BJ (cell line): ENCODE measurements around the gene MCCC1. TPM values are rescaled to one million over a fixed set of nuclear protein-coding genes. Genes with fewer than 3 reads are reported as not detected.
A peak's percentile ranks its signal among the peaks of the same experiment; 100 is the strongest.

ENCODE experiments used
- CTCF ChIA-PET: fragments of 350-600 bp; formaldehyde crosslinking; extraction: SDS; loops from one replicate; lab custom pipeline; 2021; ENCODE audit warnings: antibody characterized with exemption, inconsistent platforms; lab: Yijun Ruan, JAX
- POLR2A ChIA-PET: fragments of 300-600 bp; sonication (Branson Sonifier 250); formaldehyde crosslinking; extraction: SDS; loops from one replicate; lab custom pipeline; 2021; ENCODE audit warnings: antibody characterized with exemption; lab: Charles Lee
- DNase-seq: peaks from one replicate; pipeline ENCODE4 v3.0.0-alpha.2; 2011; ENCODE audit warnings: low read depth
- H3K27me3 ChIP-seq: 2 replicates; pipeline ENCODE4 v1.6.0; 2011; ENCODE audit warnings: low read length; ENCODE audit not compliant: control insufficient read depth, insufficient read depth
- H3K36me3 ChIP-seq: 2 replicates; pipeline ENCODE4 v1.5.1; 2011; ENCODE audit warnings: low read length; ENCODE audit not compliant: control insufficient read depth, insufficient read depth
- H3K4me3 ChIP-seq: 2 replicates; pipeline ENCODE4 v1.5.1; 2011; ENCODE audit warnings: low read depth, mild to moderate bottlenecking, control low read depth, low read length
- polyA minus RNA-seq: library from RNA; depleted of rRNA, polyadenylated mRNA; stranded (reverse); fragments of >200 nt; gene quantifications from 2 replicates; pipeline ENCODE4 v1.2.3, GENCODE V29; 2011; rRNA and poly(A)+ RNA removed
- polyA plus RNA-seq: library from polyadenylated mRNA; depleted of rRNA; stranded (reverse); fragments of >200 nt; gene quantifications from 2 replicates; pipeline ENCODE4 v1.2.3, GENCODE V29; 2011; rRNA removed
- TF ChIP-seq, protein P1 (sequence below): IDR thresholded peaks from 2 replicates; pipeline ENCODE4 v1.5.1; 2011; ENCODE audit warnings: low read depth, mild to moderate bottlenecking, control low read depth, inconsistent platforms, low read length, moderate library complexity; ENCODE audit not compliant: insufficient read depth

MCCC1 gene
- 12.5 and 16.7 TPM in 2 replicates for polyA plus RNA-seq
- 12.7 and 12.8 TPM in 2 replicates for polyA minus RNA-seq

DNA sequence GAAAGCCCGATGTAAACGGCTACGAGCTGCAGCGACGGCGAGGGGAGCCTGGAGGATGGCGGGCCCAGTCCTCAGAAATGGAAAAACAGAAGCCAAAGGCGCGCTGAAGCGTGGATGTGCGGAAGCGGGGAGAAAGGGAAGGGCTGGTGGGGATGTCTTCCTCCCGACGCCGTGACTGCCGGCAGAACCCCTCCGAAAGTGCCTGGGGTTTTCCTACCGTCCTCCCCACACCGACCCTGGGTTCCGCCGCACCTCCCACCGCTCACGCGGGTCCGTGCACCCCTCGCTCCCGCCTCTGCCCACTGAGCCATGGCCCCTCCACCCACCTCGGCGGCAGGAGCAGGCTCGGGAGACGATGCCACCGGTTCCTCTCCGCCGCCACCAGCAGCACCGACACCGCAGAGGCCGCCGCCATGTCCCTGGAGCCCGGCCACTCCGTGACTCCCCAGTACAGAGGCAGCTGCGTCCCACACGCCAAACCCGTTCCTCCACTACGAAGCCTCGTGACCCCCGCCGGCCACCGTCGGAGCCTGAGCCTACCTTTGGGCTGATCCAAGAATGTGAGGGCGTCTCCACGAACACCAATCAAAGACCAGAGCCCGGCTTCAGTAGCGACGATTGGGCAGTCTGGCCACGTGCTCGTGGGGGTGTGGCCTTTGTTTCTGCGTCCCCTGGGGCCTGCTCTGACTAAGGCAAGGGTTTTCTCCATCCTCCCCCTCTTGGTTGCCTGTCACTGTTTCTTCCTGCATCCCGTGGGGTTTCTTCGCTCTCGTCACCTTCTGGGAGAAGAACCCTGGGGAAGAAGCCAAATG, at the start of gene MCCC1:
TSS of gene MCCC1 (minus strand) at position 471 of the 812 bp plus-strand sequence. CDS start at position 415, 56 bp downstream.
- DNase-seq: peak; percentile 94
- TF ChIP-seq, protein P1, sequence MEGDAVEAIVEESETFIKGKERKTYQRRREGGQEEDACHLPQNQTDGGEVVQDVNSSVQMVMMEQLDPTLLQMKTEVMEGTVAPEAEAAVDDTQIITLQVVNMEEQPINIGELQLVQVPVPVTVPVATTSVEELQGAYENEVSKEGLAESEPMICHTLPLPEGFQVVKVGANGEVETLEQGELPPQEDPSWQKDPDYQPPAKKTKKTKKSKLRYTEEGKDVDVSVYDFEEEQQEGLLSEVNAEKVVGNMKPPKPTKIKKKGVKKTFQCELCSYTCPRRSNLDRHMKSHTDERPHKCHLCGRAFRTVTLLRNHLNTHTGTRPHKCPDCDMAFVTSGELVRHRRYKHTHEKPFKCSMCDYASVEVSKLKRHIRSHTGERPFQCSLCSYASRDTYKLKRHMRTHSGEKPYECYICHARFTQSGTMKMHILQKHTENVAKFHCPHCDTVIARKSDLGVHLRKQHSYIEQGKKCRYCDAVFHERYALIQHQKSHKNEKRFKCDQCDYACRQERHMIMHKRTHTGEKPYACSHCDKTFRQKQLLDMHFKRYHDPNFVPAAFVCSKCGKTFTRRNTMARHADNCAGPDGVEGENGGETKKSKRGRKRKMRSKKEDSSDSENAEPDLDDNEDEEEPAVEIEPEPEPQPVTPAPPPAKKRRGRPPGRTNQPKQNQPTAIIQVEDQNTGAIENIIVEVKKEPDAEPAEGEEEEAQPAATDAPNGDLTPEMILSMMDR: no peak
- ChIA-PET CTCF (interaction anchor here (0.8 to 1.6 kb wide), 4 partner anchors 9 to 190 kb away, joined by 3 to 5 read pairs (median 3); no protein-coding TSS in a partner anchor), POLR2A (no interaction called here)
- Histone ChIP-seq H3K4me3 (peak within 1 kb of the TSS; percentile 72), H3K36me3 (no peaks in the 10 kb centered on the region), H3K27me3 (no peaks in the 10 kb centered on the region)

DNA sequence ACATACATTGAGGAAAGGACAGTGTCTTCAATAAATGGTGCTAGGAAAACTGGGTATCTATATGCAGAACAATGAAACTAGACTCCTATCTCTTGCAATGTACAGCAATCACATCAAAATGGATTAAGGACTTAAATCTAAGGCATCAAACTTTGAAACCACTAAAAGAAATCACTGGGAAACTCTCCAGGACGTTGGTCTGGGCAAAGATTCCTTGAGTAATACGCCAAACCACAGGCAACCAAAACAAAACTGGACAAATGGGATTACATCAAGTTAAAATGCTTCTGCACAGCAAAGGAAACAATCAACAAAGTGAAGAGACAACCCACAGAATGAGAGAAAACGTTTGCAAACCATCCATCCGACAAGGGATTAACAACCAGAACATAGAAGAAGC, 48.8 kb upstream of the MCCC1 start:
- Histone ChIP-seq H3K36me3 (no peaks in the 10 kb centered on the region), H3K4me3 (no peak overlapping the region), H3K27me3 (peaks cover 3% of the 10 kb centered on the region; the same call in 1 of the 2 replicates)
- CTCF ChIA-PET: interaction anchor here (1.0 kb wide), 1 partner anchor 234 kb away, joined by 3 read pairs; no protein-coding TSS in a partner anchor
- POLR2A ChIA-PET: no interaction called here
- no peak for DNase-seq
- TF ChIP-seq, protein P1: no peak

DNA sequence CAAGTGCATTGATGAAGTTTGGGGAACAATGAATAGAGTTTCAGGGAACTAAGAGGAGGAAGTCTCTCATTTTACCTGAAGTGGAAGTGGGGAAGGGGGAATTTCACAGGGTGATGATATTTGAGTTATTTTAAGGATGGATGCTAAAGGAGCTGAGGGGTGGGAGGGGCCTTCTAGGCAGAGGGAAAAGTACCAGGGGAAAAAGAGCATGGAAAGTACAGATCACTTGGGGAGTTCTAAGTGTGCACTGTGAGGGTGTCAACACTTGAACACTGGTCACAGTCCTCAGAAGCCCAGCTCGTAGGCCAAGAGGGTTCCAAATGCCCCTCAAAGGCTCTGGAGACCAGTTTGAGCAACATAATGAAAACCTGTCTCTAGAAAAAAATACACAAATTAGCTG, 45.1 kb upstream of the MCCC1 start:
- ChIA-PET CTCF (interaction anchor here (1.1 to 3.1 kb wide), 3 partner anchors 14 to 40 kb away, joined by 3 to 10 read pairs (median 5); no protein-coding TSS in a partner anchor), POLR2A (no interaction called here)
- no peak overlapping the region for H3K4me3 ChIP-seq
- TF ChIP-seq, protein P1: no peak
- no peaks in the 10 kb centered on the region for H3K36me3 ChIP-seq
- DNase-seq: no peak
- peaks cover 4% of the 10 kb centered on the region; the same call in 1 of the 2 replicates for H3K27me3 ChIP-seq

DNA sequence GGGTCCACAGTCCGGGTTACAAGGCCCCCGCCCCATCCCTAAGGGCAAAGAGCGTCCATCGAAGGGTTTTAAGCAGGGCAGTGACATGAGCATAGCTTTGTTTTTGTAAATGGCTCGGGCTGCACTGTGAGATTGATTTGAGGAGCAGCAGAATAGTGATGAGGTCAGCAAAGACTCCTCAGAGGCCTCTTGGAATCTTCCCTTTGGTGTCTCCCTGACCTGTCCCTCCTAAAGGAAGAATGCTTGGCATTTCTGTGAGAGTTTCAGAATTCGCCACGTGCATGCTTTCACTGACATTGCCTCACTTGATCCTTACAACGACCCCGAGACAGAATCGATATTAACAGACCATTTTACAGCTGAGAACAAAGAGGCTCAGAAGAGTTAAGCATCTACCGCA, 42.9 kb upstream of the MCCC1 start:
- H3K36me3 ChIP-seq: no peaks in the 10 kb centered on the region
- no peak overlapping the region for H3K4me3 ChIP-seq
- no peak for DNase-seq
- POLR2A ChIA-PET: no interaction called here
- CTCF ChIA-PET: interaction anchor here (1.3 to 1.6 kb wide), 2 partner anchors 16 to 241 kb away, joined by 4 to 6 read pairs; no protein-coding TSS in a partner anchor
- peaks cover 4% of the 10 kb centered on the region; the same call in 1 of the 2 replicates for H3K27me3 ChIP-seq
- TF ChIP-seq, protein P1: no peak

DNA sequence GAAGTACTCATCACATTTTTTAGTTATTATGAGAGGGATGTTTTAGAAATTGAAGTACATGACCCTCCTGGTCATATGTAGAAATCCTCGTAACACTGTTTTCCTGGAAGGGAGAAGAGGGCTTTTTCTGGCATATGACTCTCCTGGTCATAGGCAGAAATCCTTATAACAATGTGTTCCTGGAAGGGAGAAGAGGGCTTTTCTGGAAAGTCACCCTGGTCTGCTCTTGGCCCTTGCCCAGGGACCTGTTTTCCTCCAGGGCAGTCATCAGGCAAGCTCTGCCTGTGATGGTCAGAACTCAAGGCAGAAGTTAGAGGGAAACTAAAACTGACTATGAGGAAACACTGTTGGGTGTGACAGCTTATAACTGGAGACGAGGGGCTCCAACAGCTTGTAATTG, 35.5 kb upstream of the MCCC1 start:
- ChIA-PET CTCF (interaction anchor here (1.1 to 2.6 kb wide), 2 partner anchors 12 to 50 kb away, joined by 3 to 12 read pairs; no protein-coding TSS in a partner anchor), POLR2A (no interaction called here)
- Histone ChIP-seq H3K27me3 (no peaks in the 10 kb centered on the region; the same call in 1 of the 2 replicates), H3K4me3 (no peak overlapping the region), H3K36me3 (no peaks in the 10 kb centered on the region)
- TF ChIP-seq, protein P1: no peak
- no peak for DNase-seq
